Activated gamma-delta T cell treated with anti-CD3 and anti-CD28 coated beads, Interleukin-2, amount 50 U/mL, for 16 hours (primary cell): Measurements from ENCODE around the gene PARN.
"Not testable (repeated sequence)": the region's sequence is repeated elsewhere in the genome, so short reads cannot be mapped to it uniquely, and the experiment has no call there.

Experiments
- DNase-seq: peaks from one replicate; pipeline ENCODE4 v3.0.0-alpha.2; 2020; ENCODE audit warnings: low read depth

Gene PARN

DNA sequence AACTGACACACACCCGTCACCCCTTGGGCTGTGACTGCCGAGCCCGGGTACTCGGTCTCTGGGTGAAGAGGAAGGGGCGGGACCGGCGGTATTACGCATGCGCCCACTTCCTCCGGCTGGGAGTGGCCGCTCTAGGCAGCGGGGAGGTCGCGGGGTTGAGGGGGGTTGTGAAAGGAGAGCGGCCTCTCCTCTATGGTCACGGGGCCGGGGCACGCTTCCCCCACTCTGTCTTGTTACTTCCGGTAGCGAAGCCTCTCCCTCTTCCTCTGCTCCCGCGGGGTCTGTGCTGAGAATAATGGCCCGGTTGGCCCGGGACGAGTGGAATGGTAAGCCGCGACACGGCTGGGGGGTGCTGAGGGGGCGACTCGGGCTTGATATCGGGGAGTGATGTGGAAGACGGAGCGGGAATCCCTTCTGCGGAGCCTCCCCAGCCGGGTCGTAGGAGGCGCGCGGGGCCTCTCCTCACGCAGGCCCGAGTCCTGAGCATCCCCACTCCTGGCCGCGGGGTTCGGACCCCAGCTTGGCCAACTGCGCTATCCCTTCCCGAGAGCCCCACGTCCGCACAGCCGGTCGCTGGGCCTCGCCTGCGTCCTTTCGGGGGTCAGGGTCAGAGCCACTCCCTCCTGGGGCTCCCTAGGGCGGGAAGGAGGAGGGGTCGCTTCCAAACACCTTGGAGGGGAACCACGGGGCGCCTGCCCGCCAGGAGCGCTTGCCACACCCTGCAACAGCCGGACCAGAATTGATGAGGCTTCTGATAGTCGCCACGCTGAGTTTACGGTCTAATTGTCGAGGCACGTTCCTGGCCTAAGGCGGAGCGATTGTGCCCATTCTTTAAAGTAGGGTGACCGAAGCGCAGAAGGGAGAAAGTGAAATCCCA, 2.9 kb upstream of the PARN start, which contains the start of gene BFAR:
Gene BFAR (plus strand): TSS at position 259 of the 877 bp plus-strand sequence. CDS start 11,396 bp downstream, outside the sequence.
- peak; percentile 100 for DNase-seq

DNA sequence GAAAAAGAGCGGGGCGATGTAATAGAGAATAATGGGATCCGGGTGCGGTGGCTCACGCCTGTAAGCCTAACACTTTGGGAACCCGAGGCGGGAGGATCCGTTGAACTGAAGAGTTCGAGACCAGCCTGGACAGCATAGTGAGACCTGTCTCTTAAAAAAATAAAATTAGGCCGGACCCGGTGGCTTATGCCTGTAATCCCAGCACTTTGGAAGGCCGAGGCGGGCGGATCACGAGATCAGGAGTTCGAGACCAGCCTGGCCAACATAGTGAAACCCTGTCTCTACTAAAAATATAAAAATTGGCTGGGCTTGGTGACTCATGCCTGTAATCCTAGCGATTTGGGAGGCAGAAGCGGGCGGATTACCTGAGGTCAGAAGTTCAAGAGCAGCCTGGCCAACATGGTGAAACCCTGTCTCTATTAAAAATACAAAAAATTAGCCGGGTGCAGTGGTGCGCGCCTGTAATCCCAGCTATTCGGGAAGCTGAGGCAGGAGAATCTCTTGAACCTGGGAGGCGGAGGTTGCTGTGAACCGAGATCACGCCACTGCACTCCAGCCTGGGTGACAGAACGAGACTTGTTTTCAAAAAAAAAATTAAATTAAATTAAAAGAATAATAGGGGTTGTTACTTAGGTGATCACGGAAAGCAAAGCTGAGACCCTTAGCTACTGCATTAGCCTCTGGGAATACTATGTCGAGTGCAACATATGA, 715 bp upstream of the PARN start:
- DNase-seq, result not testable (repeated sequence)

DNA sequence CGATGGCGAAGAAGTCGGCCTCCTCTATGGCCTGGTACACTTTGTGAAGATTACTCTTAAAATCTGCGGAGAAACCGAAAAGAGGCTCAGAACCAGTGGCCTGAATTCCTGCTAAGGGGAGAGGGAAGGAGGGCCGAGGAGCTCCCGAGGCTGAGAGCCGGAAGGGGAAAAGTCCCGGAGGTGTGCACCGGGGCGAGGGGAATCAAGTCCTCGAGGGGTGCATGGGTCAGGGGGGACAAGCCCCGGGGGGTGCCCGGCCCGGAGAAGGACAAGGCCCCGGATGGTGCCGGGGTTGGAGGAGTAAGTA, 495 bp downstream of the PARN start:
- peak; percentile 9 for DNase-seq

DNA sequence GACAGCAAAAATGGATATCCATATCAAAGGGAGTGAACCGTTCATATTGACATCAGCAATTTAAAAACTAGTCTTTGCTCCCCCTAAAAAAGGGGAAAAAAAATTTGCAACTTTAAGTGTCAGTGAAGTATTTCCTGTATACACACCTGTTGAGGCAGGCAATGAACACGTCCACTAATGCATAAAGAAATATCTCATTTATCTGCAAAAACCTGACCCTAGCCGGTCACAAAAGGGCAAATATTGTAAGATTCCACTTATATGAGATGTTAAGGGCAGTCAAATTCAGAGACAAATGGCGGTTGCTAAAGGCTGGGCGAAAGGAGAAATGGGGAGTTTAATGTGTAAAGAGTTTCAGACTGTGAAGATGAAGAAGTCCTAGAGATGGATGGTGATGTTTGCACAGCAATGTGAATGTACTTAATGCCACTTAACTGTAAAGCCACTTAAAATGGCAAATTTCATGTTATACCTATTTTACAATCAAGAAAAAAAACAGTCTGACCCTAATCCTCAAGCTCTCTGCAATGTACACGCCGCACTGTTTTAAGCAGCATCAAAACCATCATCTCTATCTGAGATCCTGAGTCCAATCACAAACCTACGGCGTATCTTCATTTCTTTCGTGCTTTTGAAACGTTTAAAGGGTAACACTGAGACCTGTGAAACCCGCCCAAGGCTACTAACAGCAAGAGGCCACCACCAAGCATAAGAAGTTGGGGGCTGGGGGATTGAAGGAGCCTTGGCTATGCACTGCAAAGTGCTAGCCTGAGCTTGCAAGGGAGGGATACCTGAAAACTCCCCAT, 1.1 kb downstream of the PARN start:
- DNase-seq, result no peak

DNA sequence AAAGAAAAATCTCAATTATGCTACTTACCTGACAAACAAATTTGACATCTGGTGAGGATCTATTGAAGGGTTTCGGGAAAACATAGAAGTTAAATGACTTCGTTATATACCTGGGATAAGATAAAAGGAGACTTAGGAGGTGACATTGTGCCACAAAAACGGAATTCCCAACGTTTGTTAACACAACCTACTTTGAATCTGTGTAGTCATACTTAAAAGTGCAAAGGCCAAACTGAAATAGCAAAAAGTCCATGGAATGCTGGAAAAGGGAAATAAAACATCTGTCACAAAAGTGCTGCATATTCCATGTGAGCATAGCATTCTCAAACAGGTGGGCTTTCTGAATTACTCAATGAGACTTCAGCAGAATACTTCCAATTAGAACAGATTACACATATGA, 3.0 kb downstream of the PARN start:
- no peak for DNase-seq

DNA sequence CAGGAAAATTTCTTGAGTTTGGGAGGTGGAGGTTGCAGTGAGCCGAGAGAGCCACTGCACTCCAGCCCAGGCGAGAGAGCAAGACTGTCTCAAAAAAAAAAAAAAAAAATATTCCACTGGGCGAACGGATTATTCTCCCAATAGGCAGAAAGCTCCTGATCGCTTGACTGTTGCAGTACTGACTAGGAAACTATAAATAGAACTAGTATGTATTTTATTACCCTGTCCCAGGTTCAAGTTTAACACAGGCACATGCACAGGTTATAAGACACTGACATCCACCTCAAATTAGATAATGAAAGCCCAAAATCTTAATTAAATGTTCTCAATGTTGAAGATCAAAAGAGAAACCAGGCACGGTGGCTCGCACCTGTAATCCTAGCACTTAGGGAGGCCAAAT, 11.5 kb downstream of the PARN start:
- no peak for DNase-seq

DNA sequence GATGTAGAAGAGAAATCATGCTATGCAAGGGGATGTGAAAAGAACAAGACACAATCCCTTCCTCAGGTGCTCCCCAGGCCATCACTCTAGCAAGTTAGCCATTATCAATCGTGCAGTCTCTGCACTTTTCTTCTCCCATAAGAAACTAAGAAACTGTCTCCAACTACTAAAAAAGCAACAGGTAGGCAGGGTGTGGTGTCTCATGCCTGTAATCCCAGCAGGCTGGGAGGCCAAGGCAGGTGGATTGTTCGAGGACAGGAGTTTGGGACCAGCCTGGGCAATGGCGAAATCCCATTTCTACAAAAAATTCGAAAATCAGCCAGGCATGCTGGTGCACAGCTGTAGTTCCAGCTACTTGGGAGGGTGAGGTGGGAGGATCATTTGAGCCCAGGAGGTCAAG, 13.8 kb downstream of the PARN start:
- DNase-seq, result no peak

DNA sequence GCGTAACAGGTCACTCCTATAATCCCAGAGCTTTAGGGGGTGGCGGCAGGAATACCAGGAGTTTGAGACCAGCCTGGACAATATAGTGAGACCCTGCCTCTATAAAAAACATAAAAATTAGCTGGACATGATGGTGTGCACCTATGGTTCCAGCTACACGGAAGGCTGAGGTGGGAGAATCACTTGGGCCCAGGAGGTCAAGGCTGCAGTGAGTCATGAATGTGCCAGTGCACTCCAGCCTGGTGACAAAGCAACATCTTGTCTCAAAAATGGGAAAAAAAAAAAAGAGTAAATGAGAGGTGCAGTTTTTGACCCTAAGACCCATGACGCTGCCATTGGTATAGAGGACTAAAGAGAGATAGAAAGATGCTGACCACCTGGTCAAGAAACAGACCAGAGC, 16.1 kb downstream of the PARN start:
- no peak for DNase-seq

DNA sequence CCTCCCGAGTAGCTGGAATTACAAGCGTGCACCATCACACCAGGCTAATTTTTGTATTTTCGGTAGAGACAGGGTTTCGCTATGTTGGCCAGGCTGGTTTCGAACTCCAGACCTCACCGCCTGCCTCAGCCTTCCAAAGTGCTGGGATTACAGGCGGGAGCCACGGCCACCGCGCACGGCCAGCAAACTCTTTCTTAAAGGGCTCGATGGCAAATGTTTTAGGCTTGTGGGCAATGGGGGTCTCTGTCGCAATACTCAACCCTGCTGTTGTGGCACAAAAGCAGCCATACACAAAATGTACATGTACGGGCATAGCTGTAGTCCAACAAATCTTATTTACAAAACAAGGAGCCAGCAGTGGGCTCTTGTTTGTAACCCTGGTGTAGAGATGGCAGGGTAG, 18.4 kb downstream of the PARN start:
- no peak for DNase-seq

DNA sequence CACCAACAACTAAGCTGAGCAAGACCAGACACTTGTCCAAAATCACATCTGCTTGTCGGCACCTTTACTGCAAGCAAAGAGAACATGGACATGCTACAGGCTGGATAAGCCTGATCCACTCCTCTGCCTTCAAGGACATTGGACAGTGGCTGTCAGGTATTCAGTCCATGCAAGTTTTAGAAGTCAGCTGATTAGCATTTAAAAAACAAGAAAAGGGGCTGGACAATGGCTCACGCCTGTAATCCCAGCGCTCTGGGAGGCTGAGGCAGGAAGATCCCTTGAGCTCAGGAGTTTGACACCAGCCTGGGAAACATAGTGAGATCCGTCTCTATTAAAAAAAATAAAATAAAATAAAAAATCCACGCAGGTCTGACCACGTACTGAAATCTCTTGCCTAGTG, 20.3 kb downstream of the PARN start:
- no peak for DNase-seq

DNA sequence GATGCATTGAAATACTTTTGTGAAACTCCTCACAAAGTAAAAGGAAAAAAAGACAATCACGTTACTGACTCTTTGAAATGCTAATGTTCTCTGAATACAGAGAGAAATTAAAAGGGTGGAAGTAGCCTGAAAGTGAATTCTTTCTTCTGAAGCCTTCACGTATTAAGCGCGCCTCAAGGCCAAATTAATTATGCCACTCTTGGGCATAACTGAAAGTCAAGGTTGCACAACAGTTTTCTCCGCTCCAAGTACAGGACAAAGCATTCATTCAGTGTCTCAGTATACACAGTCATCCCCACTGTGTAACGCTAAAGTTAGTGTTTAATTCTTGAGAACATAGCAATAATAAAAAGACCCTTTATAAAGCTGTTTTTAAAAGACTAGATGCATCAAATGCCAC, 21.5 kb downstream of the PARN start:
- no peak for DNase-seq

DNA sequence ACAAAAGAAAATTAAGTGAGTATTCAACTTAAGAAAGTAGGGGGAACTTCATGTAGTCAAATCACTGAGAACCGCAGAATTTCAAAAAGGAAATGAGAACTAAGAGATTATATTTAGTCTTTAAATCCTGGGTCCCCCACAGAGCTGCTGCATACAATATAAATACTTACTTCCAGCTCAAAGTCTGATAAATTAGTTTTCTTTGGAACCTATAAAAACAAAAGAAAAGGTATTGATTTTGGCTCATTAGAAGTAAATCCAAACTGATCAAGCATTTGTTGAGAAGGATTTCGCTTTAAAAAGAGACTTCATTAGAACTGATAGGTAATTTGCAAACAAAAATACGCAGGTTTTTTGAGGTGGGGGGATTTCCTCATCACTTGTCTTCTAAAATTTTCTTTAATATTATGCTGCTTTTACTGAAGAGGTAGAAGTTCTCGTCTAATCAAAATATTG, 21.9 kb downstream of the PARN start:
- DNase-seq, result no peak

DNA sequence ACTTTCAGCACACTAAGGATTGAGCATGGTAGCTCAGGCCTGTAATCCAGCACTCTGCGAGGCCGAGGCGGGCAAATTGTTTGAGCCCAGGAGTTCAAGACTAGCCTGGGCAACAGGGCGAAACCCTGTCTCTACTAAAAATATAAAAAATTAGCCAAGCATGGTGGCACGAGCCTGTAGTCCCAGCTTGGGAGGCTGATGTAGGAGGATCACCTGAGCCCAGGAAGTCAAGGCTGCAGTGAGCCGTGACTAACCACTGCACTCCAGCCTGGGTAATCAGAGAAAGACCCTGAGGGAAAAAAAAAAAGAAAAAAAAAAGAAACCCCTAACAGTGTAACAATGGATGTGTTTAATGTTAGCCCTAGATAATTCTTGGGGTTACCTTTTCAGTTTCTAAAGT, 24.0 kb downstream of the PARN start:
- DNase-seq, result no peak

DNA sequence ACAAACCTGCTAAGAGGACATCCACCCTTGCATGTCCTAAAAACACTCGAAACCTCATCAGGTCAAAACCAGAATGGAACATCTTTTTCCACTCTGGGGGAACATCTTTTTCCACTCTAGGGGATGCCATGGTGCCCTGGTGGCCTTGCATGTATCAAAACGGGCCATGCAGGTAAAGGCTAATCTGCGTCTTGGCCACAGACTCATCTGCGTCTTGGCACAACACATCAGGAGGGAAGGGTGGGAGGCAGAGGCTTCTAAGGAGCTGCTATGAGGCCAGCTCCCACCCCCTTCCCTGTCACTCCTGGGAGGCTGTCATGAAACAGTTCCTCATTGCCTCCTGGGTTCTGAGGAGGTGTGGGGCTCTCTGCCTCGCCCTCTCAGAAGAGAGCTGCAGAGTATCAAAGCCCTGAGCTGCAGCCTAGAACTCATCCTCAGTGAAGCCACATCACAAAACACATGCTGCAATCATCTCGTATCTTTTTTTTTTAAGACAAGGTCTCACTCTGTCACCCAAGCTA, 27.6 kb downstream of the PARN start:
- DNase-seq, result no peak

DNA sequence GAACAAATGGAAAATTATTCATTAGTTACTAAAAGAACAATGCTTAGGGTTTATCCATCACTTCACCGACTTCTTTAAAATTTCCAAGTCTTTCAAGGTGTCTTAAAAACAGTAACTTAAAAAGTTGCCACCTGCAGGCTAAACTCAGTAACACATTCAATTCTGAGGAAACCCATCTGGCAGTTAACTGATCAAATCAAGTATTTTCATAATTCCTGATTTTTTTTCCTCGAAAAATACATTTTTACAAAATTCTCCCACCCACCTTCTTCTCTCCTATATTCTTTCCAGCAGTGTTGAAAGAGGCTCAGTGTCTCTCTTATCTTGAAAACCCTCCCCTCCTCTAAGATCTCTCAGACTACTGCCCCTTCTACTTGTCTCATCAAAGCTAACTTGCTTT, 29.9 kb downstream of the PARN start:
- DNase-seq, result no peak

DNA sequence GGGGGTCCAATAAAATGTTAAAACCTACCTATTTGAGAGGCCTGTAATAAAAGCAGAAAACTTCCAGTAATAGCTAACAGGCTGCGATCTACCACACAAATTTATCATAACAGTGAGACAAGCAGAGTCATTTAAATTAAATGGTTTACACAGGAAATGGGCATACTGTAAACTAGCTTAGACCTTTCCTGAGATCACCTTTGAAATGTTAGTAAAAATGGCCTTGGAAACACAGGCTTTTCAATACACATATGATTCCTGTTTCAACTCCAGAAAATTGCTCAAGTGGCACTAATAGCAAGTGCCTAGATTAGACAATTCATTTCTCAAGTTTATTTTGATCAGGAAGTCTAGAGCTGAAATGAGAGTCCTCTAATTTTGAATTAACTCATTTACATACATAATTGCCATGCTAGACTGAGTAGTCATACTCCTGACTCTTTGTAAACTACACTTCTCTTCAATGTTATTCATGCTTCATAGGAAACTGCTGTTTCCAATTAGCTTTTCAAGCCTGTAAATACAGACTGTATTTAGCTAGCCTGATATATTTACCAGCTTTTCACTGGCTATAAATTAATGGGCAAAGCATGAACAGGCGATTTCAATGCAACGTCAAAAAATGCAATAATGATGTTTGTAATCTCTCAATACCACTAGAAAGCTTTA, 43.3 kb downstream of the PARN start:
- DNase-seq, result no peak

DNA sequence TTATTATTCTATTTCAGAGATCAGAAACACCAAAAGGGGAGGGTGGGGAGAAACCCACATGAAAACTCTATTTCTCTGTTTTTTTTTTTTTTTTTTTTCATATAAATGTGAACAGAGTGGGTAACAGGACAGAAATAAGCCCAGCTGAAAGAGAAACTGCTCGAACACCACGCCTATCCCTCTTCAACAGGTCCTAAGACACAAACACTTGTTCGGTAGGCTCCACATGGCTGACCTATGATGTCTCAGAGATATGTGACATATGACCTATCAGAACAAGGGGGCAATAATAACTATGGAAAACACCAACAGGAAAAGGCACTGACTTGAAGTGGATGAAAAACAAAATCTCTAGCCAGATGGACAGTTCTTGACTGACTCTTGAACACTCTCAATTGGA, 44.8 kb downstream of the PARN start:
- no peak for DNase-seq

DNA sequence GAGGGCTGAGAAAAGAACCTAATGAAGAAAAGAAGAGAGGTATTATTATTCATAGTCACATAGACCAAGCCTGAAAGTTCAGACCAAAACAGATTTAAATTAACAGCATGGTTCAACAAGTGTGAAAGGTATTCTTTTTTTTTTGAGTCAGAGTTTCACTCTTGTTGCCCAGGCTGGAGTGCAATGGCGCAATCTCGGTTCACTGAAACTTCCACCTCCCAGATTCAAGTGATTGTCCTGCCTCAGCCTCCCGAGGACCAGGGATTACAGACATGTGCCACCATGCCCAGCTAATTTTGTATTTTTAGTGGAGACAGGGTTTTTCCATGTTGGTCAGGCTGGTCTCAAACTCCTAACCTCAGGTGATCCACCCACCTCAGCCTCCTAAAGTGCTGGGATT, 49.1 kb downstream of the PARN start:
- not testable (repeated sequence) for DNase-seq

DNA sequence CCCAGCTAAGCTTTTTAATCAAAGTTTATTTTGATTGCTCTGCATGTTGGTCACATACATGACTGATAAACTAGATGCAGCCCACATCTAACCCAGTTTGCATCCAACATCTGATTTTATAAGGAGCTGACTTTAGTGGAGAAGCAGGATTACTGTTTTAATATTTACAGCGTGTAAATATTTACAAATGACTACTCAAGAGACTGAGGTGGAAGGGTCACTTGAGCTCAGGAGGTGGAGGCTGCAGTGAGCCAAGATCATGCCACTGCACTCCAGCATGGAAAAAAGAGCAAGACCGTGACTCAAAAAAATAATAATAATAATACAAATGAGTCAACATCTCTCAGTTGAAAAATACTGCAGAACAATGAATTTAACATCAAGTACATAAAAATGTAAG, 50.8 kb downstream of the PARN start:
- DNase-seq, result no peak

DNA sequence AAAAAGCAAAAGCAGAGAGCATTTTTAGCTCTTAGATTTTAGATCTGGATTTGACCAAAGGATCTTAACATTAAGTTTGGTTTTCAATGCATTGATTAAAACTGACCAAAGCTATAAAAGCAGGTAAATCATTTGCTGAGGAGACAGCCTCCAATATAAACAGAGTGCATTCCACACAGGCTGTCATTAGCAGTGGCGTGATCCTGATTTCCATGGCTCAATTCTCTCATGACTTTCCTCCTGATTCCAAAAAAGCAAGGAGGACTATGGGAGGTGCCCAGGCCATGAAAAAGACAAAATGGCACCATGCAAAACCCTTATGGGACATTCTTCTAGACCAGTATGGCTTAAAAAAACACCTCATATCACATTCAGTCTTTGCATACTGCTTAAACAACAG, 53.5 kb downstream of the PARN start:
- DNase-seq, result no peak

DNA sequence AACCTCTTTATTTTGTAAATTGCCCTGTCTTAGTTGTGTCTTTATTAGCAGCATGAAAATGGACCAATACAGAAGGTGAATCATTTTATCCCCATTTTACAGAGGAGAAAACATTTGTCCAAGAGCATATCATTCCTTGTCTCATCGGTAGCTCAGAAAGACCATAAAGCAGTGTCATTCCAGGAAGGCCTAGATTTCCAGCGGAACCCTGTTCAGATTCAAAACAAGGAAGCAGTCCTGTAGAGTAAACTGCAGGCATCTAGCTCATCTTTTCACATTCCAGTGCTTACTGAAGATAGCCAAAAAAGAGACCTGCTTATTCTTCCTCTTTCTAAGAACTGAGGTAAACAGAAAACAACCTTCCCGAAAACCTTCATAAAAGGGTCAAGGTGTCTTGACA, 54.0 kb downstream of the PARN start:
- DNase-seq, result no peak
